ENCODE measurements around the gene STON1.

GRCh38 chr2:48558456-48558855 is 28.5 kb downstream of the STON1 start:
- no peak for TF ChIP-seq POLR2A (IDR thresholded peaks at IDR 0.05)
- TF ChIP-seq CTCF (IDR thresholded peaks at IDR 0.05) = no peak
